GM12878 (cell line): ENCODE measurements around the gene FGF11. TPM values are rescaled to one million over a fixed set of nuclear protein-coding genes. Genes with fewer than 3 reads are reported as not detected.

Source experiments
- ATAC-seq: fragments of 200-7000 bp; cut with Tn5 transposase; 3 replicates; pipeline ENCODE4 v1.9.1; 2020; ENCODE audit warnings: mild to moderate bottlenecking, moderate library complexity
- BruUV-seq: library from RNA; stranded (reverse); fragments of 400-500 nt; replicated peaks from 2 replicates; lab custom pipeline; 2021; lab: Mats Ljungman, UMichigan
- CTCF ChIA-PET: fragments of 300-600 bp; sonication (Branson Sonifier 250); formaldehyde crosslinking; extraction: SDS; loops from one replicate; lab custom pipeline; 2021; ENCODE audit warnings: inconsistent platforms; lab: Yijun Ruan, JAX
- POLR2A ChIA-PET: fragments of 350-600 bp; formaldehyde crosslinking; extraction: SDS; loops from one replicate; lab custom pipeline; 2021; ENCODE audit warnings: inconsistent platforms; lab: Charles Lee
- RAD21 ChIA-PET: fragments of 300-600 bp; sonication (Branson Sonifier 250); formaldehyde crosslinking; loops from one replicate; lab custom pipeline; 2023; ENCODE audit warnings: antibody characterized with exemption; ENCODE audit not compliant: unreplicated experiment; lab: Charles Lee
- SMC1A ChIA-PET: fragments of 300-600 bp; sonication (Branson Sonifier 250); formaldehyde crosslinking; loops from one replicate; lab custom pipeline; 2023; ENCODE audit not compliant: unreplicated experiment, uncharacterized antibody; lab: Charles Lee
- DNase-seq: peaks from one replicate; pipeline ENCODE4 v3.0.0-alpha.2; 2011; ENCODE audit warnings: low read depth, low spot score
- FAIRE-seq: peaks from 3 replicates; lab custom pipeline; 2011; peaks lifted over from hg19 to GRCh38; lab: Jason Lieb, UNC
- H2AFZ ChIP-seq: 2 replicates; pipeline ENCODE4 v1.6.0; 2011; ENCODE audit warnings: low read depth, low read length, control low read depth; ENCODE audit not compliant: control insufficient read depth
- H3K27ac ChIP-seq: 2 replicates; pipeline ENCODE4 v1.5.1; 2011; ENCODE audit warnings: control low read depth; ENCODE audit not compliant: control insufficient read depth, insufficient read depth
- H3K27me3 ChIP-seq, 2 experiments: replicated peaks in 1 of 2; 2 replicates each; pipeline versions ENCODE4 v1.6.0 to v1.6.1; 2011; ENCODE audit warnings: low read length in 1 of 2; ENCODE audit not compliant: control insufficient read depth in 2 of 2, insufficient read depth in 2 of 2
- H3K36me3 ChIP-seq, 2 experiments: 2 replicates each; pipeline ENCODE4 v1.5.1; 2011; ENCODE audit warnings: low read length in 1 of 2; ENCODE audit not compliant: control insufficient read depth in 2 of 2, insufficient read depth in 2 of 2
- H3K4me1 ChIP-seq: 2 replicates; pipeline ENCODE4 v1.6.1; 2011; ENCODE audit warnings: mild to moderate bottlenecking, low read length, moderate library complexity, mixed read lengths; ENCODE audit not compliant: control insufficient read depth, insufficient read depth
- H3K4me2 ChIP-seq: 2 replicates; pipeline ENCODE4 v1.6.0; 2011; ENCODE audit warnings: control low read depth; ENCODE audit not compliant: control insufficient read depth, insufficient read depth
- H3K4me3 ChIP-seq: fragments of 200-600 bp; sonication (generic); 2 replicates; pipeline ENCODE4 v1.5.1; 2016
- H3K79me2 ChIP-seq: 2 replicates; pipeline ENCODE4 v1.6.0; 2011; ENCODE audit warnings: low read length; ENCODE audit not compliant: control insufficient read depth, insufficient read depth
- H3K9ac ChIP-seq: 2 replicates; pipeline ENCODE4 v1.8.0; 2011; ENCODE audit warnings: low read length, control low read depth, mixed read lengths; ENCODE audit not compliant: control insufficient read depth, insufficient read depth
- H3K9me3 ChIP-seq: replicated peaks from 3 replicates; pipeline ENCODE4 v1.5.1; 2011; ENCODE audit warnings: mild to moderate bottlenecking, low read length; ENCODE audit not compliant: control insufficient read depth, insufficient read depth
- H4K20me1 ChIP-seq: 2 replicates; pipeline ENCODE4 v1.6.0; 2011; ENCODE audit not compliant: control insufficient read depth, insufficient read depth
- CHD2 ChIP-seq: IDR thresholded peaks from 2 replicates; pipeline ENCODE4 v1.6.1; 2011; ENCODE audit warnings: low read depth, low read length, improper control_type of control experiment, borderline replicate concordance
- NR2C1 ChIP-seq: fragments of 450-650 bp; IDR thresholded peaks from 2 replicates; pipeline ENCODE4 v1.6.1; 2017; ENCODE audit warnings: antibody characterized with exemption, mild to moderate bottlenecking, moderate library complexity
- NRF1 ChIP-seq: conservative IDR thresholded peaks from 2 replicates; pipeline ENCODE4 v1.6.1; 2011; ENCODE audit warnings: mild to moderate bottlenecking, low read depth, low read length, improper control_type of control experiment
- PAX5 ChIP-seq: IDR thresholded peaks from 2 replicates; pipeline ENCODE4 v1.6.1; 2011; ENCODE audit warnings: low read depth, low read length, borderline replicate concordance
- SPI1 ChIP-seq: IDR thresholded peaks from 2 replicates; pipeline ENCODE4 v1.6.1; 2011; ENCODE audit warnings: low read depth, mild to moderate bottlenecking, low read length, moderate library complexity, borderline replicate concordance; ENCODE audit not compliant: insufficient read depth
- ZZZ3 ChIP-seq: IDR thresholded peaks from 2 replicates; pipeline ENCODE4 v1.6.1; 2011; ENCODE audit warnings: low read depth; ENCODE audit not compliant: control insufficient read depth, insufficient read length
- WGBS: methylation state at CpG from one replicate; pipeline ENCODE4 v1.1.6; 2016; ENCODE audit warnings: low lambda C conversion rate; ENCODE audit not compliant: insufficient replicate concordance, insufficient coverage; ENCODE audit errors: missing lambda C conversion rate; 5-methylcytosine and 5-hydroxymethylcytosine counted together
- in situ Hi-C: fragments of 300-500 bp; cut with MboI; formaldehyde crosslinking; loops from 9 replicates; pipeline ENCODE4 v1.14.3; 2018; ENCODE audit warnings: mixed read lengths
- intact Hi-C: fragments of 100-400 bp; cut with micrococcal nuclease; formaldehyde crosslinking; loops from one replicate; pipeline ENCODE4 v1.14.2; 2022; ENCODE audit not compliant: unreplicated experiment
- polyA plus RNA-seq, 11 experiments: library from polyadenylated mRNA; depleted of rRNA in 4 of 11; unstranded in 6 of 11; stranded (reverse) in 5 of 11; fragments of >200 nt; fragmentation: Nextera tagmentation in 4 of 11; fragmentation: Illumina TruSeq in 1 of 11; extraction: Ambion mirVana in 4 of 11; extraction: Trizol in 1 of 11; gene quantifications; 1 replicate in 1 of 11; 2 replicates in 10 of 11; pipeline versions ENCODE4 v1.2.1 to v1.2.3, GENCODE V29; 2011 to 2016; ENCODE audit warnings: inconsistent platforms in 2 of 11, missing spikeins in 2 of 11, low read depth in 1 of 11
- total RNA-seq, 4 experiments: library from RNA; depleted of rRNA in 3 of 4; stranded (reverse); fragments of >200 nt in 3 of 4; fragmentation: Illumina TruSeq in 1 of 4; extraction: Trizol in 1 of 4; gene quantifications; 2 replicates each; pipeline versions ENCODE4 v1.2.1 to v1.2.3, GENCODE V29; 2013 to 2021
- TF ChIP-seq, protein P1 (sequence below): fragments of 450-650 bp; conservative IDR thresholded peaks from 2 replicates; pipeline ENCODE4 v1.6.1; 2017; ENCODE audit warnings: mild to moderate bottlenecking, moderate library complexity

Gene FGF11
- total and polyA plus RNA-seq, 10 of the 15 experiments (the other 5 are each of a cell fraction or from before 2014, with no cell fraction given): 0.69 to 21.1 (median 2.6) TPM

DNA sequence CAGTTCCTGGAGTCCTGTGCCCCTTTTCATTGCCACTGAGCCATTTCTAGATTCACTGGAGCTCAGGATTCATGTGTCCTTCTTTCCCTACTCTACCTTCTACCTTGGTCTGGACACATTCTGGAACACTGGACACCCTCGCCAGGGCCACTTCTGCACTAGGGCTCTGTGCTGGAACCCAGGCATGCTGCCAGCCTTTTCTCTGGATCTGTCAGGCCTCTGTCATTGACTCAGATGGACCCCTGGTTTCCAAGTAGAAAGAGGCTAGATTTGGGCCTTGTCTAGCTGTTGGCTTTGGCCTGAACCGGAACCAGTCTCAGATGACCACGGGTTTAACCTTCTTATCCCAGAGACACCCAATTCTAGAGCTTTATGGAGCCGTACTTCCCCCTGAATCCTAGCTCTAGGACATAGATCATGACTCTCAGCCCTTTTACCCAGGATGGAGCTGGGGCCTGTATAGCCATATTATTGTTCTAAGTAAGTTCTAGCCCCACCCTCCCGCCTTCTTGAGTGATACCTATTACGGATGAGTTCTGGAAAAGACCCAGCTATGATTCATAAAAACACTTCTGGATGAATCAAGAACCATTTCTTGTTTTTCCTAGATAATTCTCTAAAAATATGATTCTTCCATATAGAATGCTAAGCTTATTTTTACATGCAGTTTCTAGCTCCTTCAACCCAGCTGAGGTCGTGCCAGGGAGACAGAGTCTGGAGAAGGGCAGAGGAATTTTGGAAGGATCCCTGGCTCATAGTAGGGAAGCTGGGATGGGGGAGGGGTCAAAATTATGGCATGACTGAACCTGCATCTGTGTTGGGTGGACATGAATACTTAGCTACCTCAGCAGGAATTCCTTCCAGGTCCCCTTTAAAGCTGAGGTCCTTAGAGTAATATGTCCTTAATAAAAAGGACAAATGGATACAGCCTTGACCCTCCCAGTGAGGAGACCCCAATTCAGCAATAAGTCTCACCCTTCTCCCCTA is 4.5 kb downstream of the FGF11 start:
- H3K4me2 ChIP-seq: no peak overlapping the region
- H3K9me3 ChIP-seq: no peaks in the 10 kb centered on the region
- ChIA-PET RAD21 (interaction anchor here (0.6 to 2.7 kb wide), 4 partner anchors 8 to 117 kb away, joined by 3 to 9 read pairs (median 4); partner anchors contain the start of gene TMEM102), CTCF (interaction anchor here (0.8 to 1.6 kb wide), 6 partner anchors 9 to 117 kb away, joined by 3 to 9 read pairs (median 5); partner anchors contain the start of gene SENP3), SMC1A (interaction anchor here (0.5 to 1.5 kb wide), 5 partner anchors 11 to 116 kb away, joined by 3 to 7 read pairs (median 3); no protein-coding TSS in a partner anchor), POLR2A (interaction anchor here (0.6 to 5.4 kb wide), 7 partner anchors 8 to 815 kb away, joined by 3 to 52 read pairs (median 3); partner anchors contain the start of genes TMEM102 and ZBTB4)
- H3K79me2 ChIP-seq: no peaks in the 10 kb centered on the region; the same call in 1 of the 2 replicates
- no peak overlapping the region for H3K9ac ChIP-seq
- H3K36me3 ChIP-seq: no peaks in the 10 kb centered on the region
- no peak overlapping the region for H3K4me3 ChIP-seq
- no peak overlapping the region for H2AFZ ChIP-seq
- no peak for TF ChIP-seq PAX5
- no peak for TF ChIP-seq NRF1
- TF ChIP-seq ZZZ3: no peak
- no peak for TF ChIP-seq SPI1
- no peak for TF ChIP-seq CHD2
- TF ChIP-seq NR2C1: no peak
- TF ChIP-seq, protein P1, sequence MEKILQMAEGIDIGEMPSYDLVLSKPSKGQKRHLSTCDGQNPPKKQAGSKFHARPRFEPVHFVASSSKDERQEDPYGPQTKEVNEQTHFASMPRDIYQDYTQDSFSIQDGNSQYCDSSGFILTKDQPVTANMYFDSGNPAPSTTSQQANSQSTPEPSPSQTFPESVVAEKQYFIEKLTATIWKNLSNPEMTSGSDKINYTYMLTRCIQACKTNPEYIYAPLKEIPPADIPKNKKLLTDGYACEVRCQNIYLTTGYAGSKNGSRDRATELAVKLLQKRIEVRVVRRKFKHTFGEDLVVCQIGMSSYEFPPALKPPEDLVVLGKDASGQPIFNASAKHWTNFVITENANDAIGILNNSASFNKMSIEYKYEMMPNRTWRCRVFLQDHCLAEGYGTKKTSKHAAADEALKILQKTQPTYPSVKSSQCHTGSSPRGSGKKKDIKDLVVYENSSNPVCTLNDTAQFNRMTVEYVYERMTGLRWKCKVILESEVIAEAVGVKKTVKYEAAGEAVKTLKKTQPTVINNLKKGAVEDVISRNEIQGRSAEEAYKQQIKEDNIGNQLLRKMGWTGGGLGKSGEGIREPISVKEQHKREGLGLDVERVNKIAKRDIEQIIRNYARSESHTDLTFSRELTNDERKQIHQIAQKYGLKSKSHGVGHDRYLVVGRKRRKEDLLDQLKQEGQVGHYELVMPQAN: no peak
- TF ChIP-seq, all 136 proteins: peak for 0
- peaks cover 20% of the 10 kb centered on the region for H3K4me1 ChIP-seq
- no peak overlapping the region for H3K27ac ChIP-seq
- intact Hi-C loops (no loop called here), in situ Hi-C loops (no loop called here)
- 25% methylated on average over 7 of the region's 7 CpGs for WGBS
- ATAC-seq (no peak), FAIRE-seq (no peak), DNase-seq (no peak)
- peaks cover 1 to 8% of the 10 kb centered on the region in 2 experiments; a peak in 3 of 4 replicates for H3K27me3 ChIP-seq
- no peaks in the 10 kb centered on the region for H4K20me1 ChIP-seq
- no TSS peak for BruUV-seq
